SK-N-SH (cell line): ENCODE data around the gene ELANE. TPM values are rescaled to one million over a fixed set of nuclear protein-coding genes. Genes with fewer than 3 reads are reported as not detected.

Experiments
- CTCF ChIA-PET: fragments of 300-600, 350-600 bp; formaldehyde crosslinking; extraction: SDS; loops from one replicate; lab custom pipeline; 2021; lab: Yijun Ruan, JAX
- POLR2A ChIA-PET: fragments of 350-600 bp; sonication (Branson Sonifier 250); formaldehyde crosslinking; extraction: SDS; loops from one replicate; lab custom pipeline; 2020; ENCODE audit warnings: antibody characterized with exemption, inconsistent platforms; lab: Yijun Ruan, JAX
- DNase-seq: peaks from one replicate; pipeline ENCODE4 v3.0.0; 2012
- H2AFZ ChIP-seq: fragments of 200-600 bp; sonication (generic); 2 replicates; pipeline ENCODE4 v1.8.1; 2016; ENCODE audit warnings: antibody characterized with exemption, mild to moderate bottlenecking, low read depth
- H3F3A ChIP-seq: fragments of 200-600 bp; sonication (generic); replicated peaks from 2 replicates; pipeline ENCODE3; 2016; ENCODE audit warnings: antibody characterized with exemption, mild to moderate bottlenecking; ENCODE audit not compliant: insufficient read depth
- H3K27ac ChIP-seq, 2 experiments: fragments of 200-500 bp in 1 of 2; fragments of 200-600 bp in 1 of 2; sonication (Bioruptor generic) in 1 of 2; sonication (generic), shearing (Covaris generic) in 1 of 2; 2 replicates each; pipeline versions ENCODE4 v1.5.1 to v1.6.1; 2014 to 2016; ENCODE audit warnings: low read depth in 2 of 2, inconsistent platforms in 1 of 2, low read length in 1 of 2, mild to moderate bottlenecking in 1 of 2, mixed read lengths in 1 of 2
- H3K27me3 ChIP-seq: fragments of 200-600 bp; sonication (generic), shearing (Covaris generic); 2 replicates; pipeline ENCODE4 v1.6.1; 2016; ENCODE audit warnings: mixed run types; ENCODE audit not compliant: insufficient read depth
- H3K36me3 ChIP-seq, 2 experiments: fragments of 200-500 bp in 1 of 2; fragments of 200-600 bp in 1 of 2; sonication (Bioruptor generic) in 1 of 2; sonication (generic) in 1 of 2; replicated peaks in 1 of 2; 2 replicates each; pipeline versions ENCODE3 to v1.5.1; 2014 to 2016; ENCODE audit warnings: low read length in 1 of 2, mild to moderate bottlenecking in 1 of 2; ENCODE audit not compliant: insufficient read depth in 2 of 2, control insufficient read depth in 1 of 2
- H3K4me1 ChIP-seq, 2 experiments: fragments of 200-500 bp in 1 of 2; fragments of 200-600 bp in 1 of 2; sonication (Bioruptor generic) in 1 of 2; sonication (generic), shearing (Covaris generic) in 1 of 2; 2 replicates each; pipeline versions ENCODE4 v1.5.1 to v1.6.1; 2014 to 2016; ENCODE audit warnings: low read depth in 1 of 2, low read length in 1 of 2, mixed run types in 1 of 2; ENCODE audit not compliant: insufficient read depth in 2 of 2, control insufficient read depth in 1 of 2
- H3K4me2 ChIP-seq: fragments of 200-600 bp; sonication (generic), shearing (Covaris generic); 2 replicates; pipeline ENCODE4 v1.6.1; 2017; ENCODE audit warnings: mixed run types
- H3K4me3 ChIP-seq, 2 experiments: fragments of 200-500 bp in 1 of 2; fragments of 200-600 bp in 1 of 2; sonication (Bioruptor generic) in 1 of 2; sonication (generic), shearing (Covaris generic) in 1 of 2; 2 replicates each; pipeline versions ENCODE4 v1.5.1 to v1.8.1; 2014 to 2016; ENCODE audit warnings: low read depth in 2 of 2, inconsistent platforms in 1 of 2, low read length in 1 of 2, mild to moderate bottlenecking in 1 of 2, mixed read lengths in 1 of 2, moderate library complexity in 1 of 2
- H3K79me2 ChIP-seq: fragments of 200-600 bp; sonication (generic); 2 replicates; pipeline ENCODE4 v1.8.1; 2017; ENCODE audit warnings: mild to moderate bottlenecking; ENCODE audit not compliant: insufficient read depth
- H3K9ac ChIP-seq: fragments of 200-600 bp; sonication (generic); 2 replicates; pipeline ENCODE4 v1.6.1; 2017; ENCODE audit warnings: mixed run types
- H3K9me2 ChIP-seq: fragments of 200-600 bp; sonication (generic); 2 replicates; pipeline ENCODE4 v1.6.1; 2017; ENCODE audit warnings: mixed run types
- H3K9me3 ChIP-seq: fragments of 200-600 bp; sonication (generic); 2 replicates; pipeline ENCODE4 v1.6.1; 2017; ENCODE audit warnings: mixed run types, mild to moderate bottlenecking, moderate library complexity
- H4K20me1 ChIP-seq: fragments of 200-600 bp; sonication (generic); 2 replicates; pipeline ENCODE4 v1.6.1; 2017; ENCODE audit warnings: mild to moderate bottlenecking, mixed run types; ENCODE audit not compliant: insufficient read depth
- ELF1 ChIP-seq: IDR thresholded peaks from 2 replicates; pipeline ENCODE4 v1.4.0; 2012
- FOSL2 ChIP-seq: IDR thresholded peaks from 2 replicates; pipeline ENCODE4 v1.4.0; 2012; ENCODE audit warnings: low read depth, mild to moderate bottlenecking, moderate library complexity, borderline replicate concordance
- FOXM1 ChIP-seq: IDR thresholded peaks from 2 replicates; pipeline ENCODE4 v1.4.0; 2012; ENCODE audit warnings: low read depth, mild to moderate bottlenecking
- JUND ChIP-seq: IDR thresholded peaks from 2 replicates; pipeline ENCODE4 v1.4.0; 2012
- MEF2A ChIP-seq: IDR thresholded peaks from 2 replicates; pipeline ENCODE4 v1.4.0; 2012; ENCODE audit warnings: low read depth, borderline replicate concordance
- MXI1 ChIP-seq: IDR thresholded peaks from 2 replicates; pipeline ENCODE4 v1.6.1; 2012; ENCODE audit warnings: mild to moderate bottlenecking, low read depth, low read length, improper control_type of control experiment
- PBX3 ChIP-seq: IDR thresholded peaks from 2 replicates; pipeline ENCODE4; 2012
- RAD21 ChIP-seq: IDR thresholded peaks from 2 replicates; pipeline ENCODE4 v1.6.1; 2012; ENCODE audit warnings: mild to moderate bottlenecking, low read length
- RCOR1 ChIP-seq: fragments of 150-350 bp; IDR thresholded peaks from 2 replicates; pipeline ENCODE4 v1.6.1; 2017; ENCODE audit warnings: antibody characterized with exemption, low read length
- SIN3A ChIP-seq: IDR thresholded peaks from 2 replicates; pipeline ENCODE4 v1.6.1; 2012; ENCODE audit warnings: low read depth, mild to moderate bottlenecking, low read length, moderate library complexity, borderline replicate concordance
- ZBTB33 ChIP-seq: IDR thresholded peaks from 2 replicates; pipeline ENCODE4 v1.4.0; 2012; ENCODE audit warnings: low read depth, borderline replicate concordance
- WGBS: methylation state at CpG from one replicate; pipeline ENCODE4 v1.1.6; 2017; ENCODE audit warnings: low lambda C conversion rate; 5-methylcytosine and 5-hydroxymethylcytosine counted together
- polyA plus RNA-seq, 3 experiments: library from polyadenylated mRNA; depleted of rRNA; stranded (reverse); fragments of >200 nt; gene quantifications; 2 replicates each; pipeline ENCODE4 v1.2.3, GENCODE V29; 2012
- TF ChIP-seq, protein P1 (sequence below): IDR thresholded peaks from 2 replicates; pipeline ENCODE4 v1.4.0; 2012; ENCODE audit warnings: low read depth
- TF ChIP-seq, protein P2 (sequence below): IDR thresholded peaks from 2 replicates; pipeline ENCODE4 v1.6.1; 2012; ENCODE audit warnings: mild to moderate bottlenecking, low read depth, low read length, moderate library complexity
- TF ChIP-seq, protein P3 (sequence below): fragments of 150-350 bp; IDR thresholded peaks from 2 replicates; pipeline ENCODE4 v1.6.1; 2017; ENCODE audit warnings: antibody characterized with exemption, low read length, low read depth, borderline replicate concordance

The ELANE gene
- polyA plus RNA-seq, 1 of the 3 experiments (the other 2 are of a cell fraction): not detected

DNA sequence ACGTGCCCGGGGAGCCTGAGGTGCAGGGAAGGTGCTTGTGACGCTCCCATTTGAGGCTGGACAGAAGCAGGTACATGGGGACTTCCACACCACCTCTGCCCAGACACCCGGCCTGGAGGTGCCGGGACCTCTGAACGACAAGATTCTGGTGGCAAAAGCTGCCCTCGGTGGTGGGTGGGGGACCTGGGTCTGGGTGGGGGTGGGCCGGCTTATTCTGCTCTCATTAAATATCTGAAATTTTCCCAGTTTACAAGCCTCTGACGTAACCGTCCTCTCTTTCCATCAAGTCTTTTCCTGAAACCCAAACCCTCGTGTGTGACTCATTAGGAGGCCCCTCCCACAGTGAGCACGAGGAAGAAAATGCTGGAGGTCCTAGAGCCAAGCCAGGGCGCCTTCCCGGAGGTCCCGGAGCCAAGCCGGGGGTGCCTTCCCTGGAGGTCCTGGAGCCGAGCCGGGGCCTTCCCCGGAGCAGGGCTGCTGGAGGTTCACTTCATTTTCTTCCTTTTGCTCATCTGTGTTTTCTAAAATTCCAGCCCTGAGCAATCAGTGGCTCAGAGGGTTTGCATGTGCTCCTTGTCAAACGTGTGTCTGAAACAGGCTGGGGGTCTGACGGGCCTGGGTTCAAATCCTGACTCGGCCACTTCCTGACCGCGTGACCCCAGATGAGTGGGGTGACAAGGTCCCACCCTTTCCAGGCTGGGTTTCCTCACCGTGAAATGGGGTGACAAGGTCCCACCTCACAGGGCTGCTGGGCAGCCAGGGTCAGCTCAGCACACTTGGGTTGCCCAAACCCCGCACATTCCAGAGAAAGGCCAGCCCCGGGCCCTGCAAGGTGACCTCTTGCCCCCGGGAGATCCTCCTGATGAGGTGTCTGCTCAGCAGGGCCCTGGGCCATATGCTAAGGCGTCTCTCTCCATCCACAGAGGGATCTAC, 17.4 kb downstream of the ELANE start:
- CTCF ChIA-PET: no interaction called here
- DNase-seq: no peak
- Histone ChIP-seq H3K4me3 (no peak overlapping the region), H3K79me2 (no peaks in the 10 kb centered on the region), H3K9me3 (no peaks in the 10 kb centered on the region), H3K9me2 (no peaks in the 10 kb centered on the region), H3K27ac (peak overlapping the region in 1 of 2 experiments; percentile 67; a peak in 1 of 4 replicates), H4K20me1 (no peaks in the 10 kb centered on the region), H3K4me2 (no peak overlapping the region), H3K36me3 (peaks cover 0 to 33% of the 10 kb centered on the region in 2 experiments), H3F3A (peaks cover 22% of the 10 kb centered on the region), H3K27me3 (no peaks in the 10 kb centered on the region), H2AFZ (no peak overlapping the region), H3K9ac (no peak overlapping the region), H3K4me1 (peaks cover 4 to 16% of the 10 kb centered on the region in 2 experiments; a peak in 2 of 4 replicates)
- POLR2A ChIA-PET: no interaction called here
- TF ChIP-seq RCOR1 (no peak), FOXM1 (no peak), ZBTB33 (no peak), SIN3A (no peak), FOSL2 (peak; percentile 62; the same call in 1 of the 2 replicates)
- TF ChIP-seq, protein P1, sequence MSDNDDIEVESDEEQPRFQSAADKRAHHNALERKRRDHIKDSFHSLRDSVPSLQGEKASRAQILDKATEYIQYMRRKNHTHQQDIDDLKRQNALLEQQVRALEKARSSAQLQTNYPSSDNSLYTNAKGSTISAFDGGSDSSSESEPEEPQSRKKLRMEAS: peak; percentile 61; the same call in 1 of the 2 replicates
- 63% methylated on average over 21 of the region's 29 CpGs for WGBS

DNA sequence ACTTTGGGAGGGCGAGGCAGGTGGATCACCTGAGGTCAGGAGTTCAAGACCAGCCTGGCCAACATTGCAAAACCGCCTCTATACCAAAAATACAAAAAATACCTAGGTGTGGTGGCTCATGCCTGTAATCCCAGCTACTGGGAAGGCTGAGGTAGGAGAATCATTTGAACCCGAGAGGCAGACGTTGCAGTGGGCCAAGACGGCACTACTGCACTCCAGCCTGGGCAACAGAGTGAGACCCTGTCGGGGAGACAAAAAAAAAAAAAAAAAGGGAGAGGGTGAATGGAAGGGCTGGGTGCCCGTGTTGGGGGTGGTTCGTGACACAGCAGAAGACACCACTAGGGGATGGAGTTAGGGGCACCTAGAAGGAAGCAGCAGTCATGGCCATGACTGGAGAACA, 18.2 kb downstream of the ELANE start:
- H2AFZ ChIP-seq: no peak overlapping the region
- peaks cover 3 to 36% of the 10 kb centered on the region in 2 experiments for H3K36me3 ChIP-seq
- no peak for DNase-seq
- no peaks in the 10 kb centered on the region for H4K20me1 ChIP-seq
- H3K27ac ChIP-seq: peak overlapping the region in 1 of 2 experiments; percentile 67; a peak in 1 of 4 replicates
- no peaks in the 10 kb centered on the region for H3K9me2 ChIP-seq
- no peaks in the 10 kb centered on the region for H3K9me3 ChIP-seq
- ChIA-PET CTCF (interaction anchor here (0.9 to 1.3 kb wide), 2 partner anchors 14 to 112 kb away, joined by 3 to 5 read pairs; no protein-coding TSS in a partner anchor), POLR2A (no interaction called here)
- H3F3A ChIP-seq: peaks cover 22% of the 10 kb centered on the region
- peaks cover 4 to 16% of the 10 kb centered on the region in 2 experiments; a peak in 2 of 4 replicates for H3K4me1 ChIP-seq
- H3K4me2 ChIP-seq: no peak overlapping the region
- no peak overlapping the region for H3K4me3 ChIP-seq
- WGBS: 96% methylated on average over 7 of the region's 8 CpGs
- H3K79me2 ChIP-seq: no peaks in the 10 kb centered on the region
- no peaks in the 10 kb centered on the region for H3K27me3 ChIP-seq
- H3K9ac ChIP-seq: no peak overlapping the region
- TF ChIP-seq ZBTB33 (no peak), ELF1 (no peak), MEF2A (no peak), RAD21 (no peak), RCOR1 (no peak), MXI1 (no peak), JUND (no peak), PBX3 (no peak)
- TF ChIP-seq, protein P2, sequence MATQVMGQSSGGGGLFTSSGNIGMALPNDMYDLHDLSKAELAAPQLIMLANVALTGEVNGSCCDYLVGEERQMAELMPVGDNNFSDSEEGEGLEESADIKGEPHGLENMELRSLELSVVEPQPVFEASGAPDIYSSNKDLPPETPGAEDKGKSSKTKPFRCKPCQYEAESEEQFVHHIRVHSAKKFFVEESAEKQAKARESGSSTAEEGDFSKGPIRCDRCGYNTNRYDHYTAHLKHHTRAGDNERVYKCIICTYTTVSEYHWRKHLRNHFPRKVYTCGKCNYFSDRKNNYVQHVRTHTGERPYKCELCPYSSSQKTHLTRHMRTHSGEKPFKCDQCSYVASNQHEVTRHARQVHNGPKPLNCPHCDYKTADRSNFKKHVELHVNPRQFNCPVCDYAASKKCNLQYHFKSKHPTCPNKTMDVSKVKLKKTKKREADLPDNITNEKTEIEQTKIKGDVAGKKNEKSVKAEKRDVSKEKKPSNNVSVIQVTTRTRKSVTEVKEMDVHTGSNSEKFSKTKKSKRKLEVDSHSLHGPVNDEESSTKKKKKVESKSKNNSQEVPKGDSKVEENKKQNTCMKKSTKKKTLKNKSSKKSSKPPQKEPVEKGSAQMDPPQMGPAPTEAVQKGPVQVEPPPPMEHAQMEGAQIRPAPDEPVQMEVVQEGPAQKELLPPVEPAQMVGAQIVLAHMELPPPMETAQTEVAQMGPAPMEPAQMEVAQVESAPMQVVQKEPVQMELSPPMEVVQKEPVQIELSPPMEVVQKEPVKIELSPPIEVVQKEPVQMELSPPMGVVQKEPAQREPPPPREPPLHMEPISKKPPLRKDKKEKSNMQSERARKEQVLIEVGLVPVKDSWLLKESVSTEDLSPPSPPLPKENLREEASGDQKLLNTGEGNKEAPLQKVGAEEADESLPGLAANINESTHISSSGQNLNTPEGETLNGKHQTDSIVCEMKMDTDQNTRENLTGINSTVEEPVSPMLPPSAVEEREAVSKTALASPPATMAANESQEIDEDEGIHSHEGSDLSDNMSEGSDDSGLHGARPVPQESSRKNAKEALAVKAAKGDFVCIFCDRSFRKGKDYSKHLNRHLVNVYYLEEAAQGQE: no peak
- TF ChIP-seq, protein P3, sequence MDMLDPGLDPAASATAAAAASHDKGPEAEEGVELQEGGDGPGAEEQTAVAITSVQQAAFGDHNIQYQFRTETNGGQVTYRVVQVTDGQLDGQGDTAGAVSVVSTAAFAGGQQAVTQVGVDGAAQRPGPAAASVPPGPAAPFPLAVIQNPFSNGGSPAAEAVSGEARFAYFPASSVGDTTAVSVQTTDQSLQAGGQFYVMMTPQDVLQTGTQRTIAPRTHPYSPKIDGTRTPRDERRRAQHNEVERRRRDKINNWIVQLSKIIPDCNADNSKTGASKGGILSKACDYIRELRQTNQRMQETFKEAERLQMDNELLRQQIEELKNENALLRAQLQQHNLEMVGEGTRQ: no peak
